ENCODE results near the gene PPL.
"Not testable (repeated sequence)": the region's sequence is repeated elsewhere in the genome, so short reads cannot be mapped to it uniquely, and the experiment has no call there.

The PPL gene

GRCh38 chr16:4908854-4909401 is 28.0 kb downstream of the PPL start:
- DNase-seq (ENCODE audit: low read depth in 2 of 2), result no peak

GRCh38 chr16:4904942-4905615 is 31.9 kb downstream of the PPL start:
- no peak for DNase-seq (ENCODE audit: low read depth in 2 of 2)

- DNase-seq (ENCODE audit: low read depth in 2 of 2), result no peak
Measured at GRCh38 chr16:4904108-4904941, 32.6 kb downstream of the PPL start.

GRCh38 chr16:4902038-4902437 is 34.9 kb downstream of the PPL start:
- no peak for DNase-seq (ENCODE audit: low read depth in 2 of 2)

GRCh38 chr16:4900750-4901149 is 36.2 kb downstream of the PPL start:
- DNase-seq (ENCODE audit: low read depth in 2 of 2), result no peak

- no peak for DNase-seq (ENCODE audit: low read depth in 2 of 2)
Measured at GRCh38 chr16:4900036-4900435, 36.9 kb downstream of the PPL start.

GRCh38 chr16:4899474-4899846 is 37.5 kb downstream of the PPL start:
- DNase-seq (ENCODE audit: low read depth in 2 of 2), result no peak

GRCh38 chr16:4898811-4899473 is 38.0 kb downstream of the PPL start:
- no peak for DNase-seq (ENCODE audit: low read depth in 2 of 2)

GRCh38 chr16:4897328-4897727 is 39.6 kb downstream of the PPL start:
- no peak for DNase-seq (ENCODE audit: low read depth in 2 of 2)

- DNase-seq (ENCODE audit: low read depth in 2 of 2), result not testable (repeated sequence)
Measured at GRCh38 chr16:4896761-4897160, 40.2 kb downstream of the PPL start.

GRCh38 chr16:4895366-4895765 is 41.6 kb downstream of the PPL start:
- no peak for DNase-seq (ENCODE audit: low read depth in 2 of 2)

GRCh38 chr16:4894276-4895150 is 42.4 kb downstream of the PPL start:
- no peak for DNase-seq (ENCODE audit: low read depth in 2 of 2)

GRCh38 chr16:4893103-4893862 is 43.7 kb downstream of the PPL start:
- DNase-seq (ENCODE audit: low read depth in 2 of 2), result no peak

- no peak for DNase-seq (ENCODE audit: low read depth in 2 of 2)
Measured at GRCh38 chr16:4892361-4893102, 44.4 kb downstream of the PPL start.

- DNase-seq (ENCODE audit: low read depth in 2 of 2), result no peak
Measured at GRCh38 chr16:4891886-4892216, 45.1 kb downstream of the PPL start.

GRCh38 chr16:4891097-4891885 is 45.7 kb downstream of the PPL start:
- DNase-seq (ENCODE audit: low read depth in 2 of 2), result no peak

- no peak for DNase-seq (ENCODE audit: low read depth in 2 of 2)
Measured at GRCh38 chr16:4890686-4891085, 46.3 kb downstream of the PPL start.

GRCh38 chr16:4890026-4890425 is 46.9 kb downstream of the PPL start:
- DNase-seq (ENCODE audit: low read depth in 2 of 2), result no peak

GRCh38 chr16:4888428-4889135 is 48.4 kb downstream of the PPL start:
- no peak for DNase-seq (ENCODE audit: low read depth in 2 of 2)
